Stomach (tissue), 9 donors: Measurements from ENCODE around the gene AMBP. TPM values are rescaled to one million over a fixed set of nuclear protein-coding genes. Genes with fewer than 3 reads are reported as not detected.

Experiments
- DNase-seq, 2 donors: peaks; one replicate each; pipeline versions ENCODE4 v3.0.0 to v3.0.0-alpha.2; 2013 to 2019
- H3K27ac ChIP-seq, 5 donors: fragments of 200-600 bp in 4 of 5; sonication (generic) in 4 of 5; one replicate each; pipeline ENCODE4 v1.5.1; 2013 to 2019; ENCODE audit warnings: mild to moderate bottlenecking in 1 of 5, moderate library complexity in 1 of 5
- H3K27me3 ChIP-seq, 3 donors: fragments of 200-600 bp; sonication (generic); one replicate each; pipeline ENCODE4 v1.5.1; 2017 to 2019; ENCODE audit warnings: mixed run types in 1 of 3
- H3K36me3 ChIP-seq, 4 donors: fragments of 200-600 bp; sonication (generic); 1 replicate in 3 of 4; 2 replicates in 1 of 4; pipeline ENCODE4 v1.5.1; 2016 to 2019
- H3K4me1 ChIP-seq, 4 donors: fragments of 200-600 bp; sonication (generic); one replicate each; pipeline ENCODE4 v1.5.1; 2016 to 2019
- H3K4me3 ChIP-seq, 4 donors: fragments of 200-600 bp; sonication (generic) in 3 of 4; one replicate each; pipeline ENCODE4 v1.5.1; 2016 to 2019; ENCODE audit warnings: mild to moderate bottlenecking in 1 of 4
- H3K9me3 ChIP-seq, 4 donors: fragments of 200-600 bp; sonication (generic); one replicate each; pipeline ENCODE4 v1.5.1; 2016 to 2019
- CTCF ChIP-seq, 7 experiments: fragments of 450-650 bp in 4 of 7; fragments of 200-600 bp in 3 of 7; sonication (generic) in 3 of 7; IDR thresholded peaks; one replicate each; pipeline ENCODE4 v1.5.1; 2016 to 2019; ENCODE audit warnings: antibody characterized with exemption in 7 of 7, control low read depth in 2 of 7, mild to moderate bottlenecking in 1 of 7
- EP300 ChIP-seq: sonication (generic); formaldehyde crosslinking; IDR thresholded peaks from one replicate; pipeline ENCODE4 v1.6.1; 2017; ENCODE audit warnings: antibody characterized with exemption
- POLR2A ChIP-seq, 4 donors: fragments of 450-650 bp; IDR thresholded peaks; one replicate each; pipeline ENCODE4 v1.6.1; 2016; ENCODE audit warnings: antibody characterized with exemption in 4 of 4, control low read depth in 2 of 4, mild to moderate bottlenecking in 1 of 4, moderate library complexity in 1 of 4
- POLR2AphosphoS5 ChIP-seq, 3 donors: sonication (generic); formaldehyde crosslinking; IDR thresholded peaks; one replicate each; pipeline ENCODE4 v1.6.1; 2016; ENCODE audit warnings: antibody characterized with exemption in 3 of 3
- WGBS, 5 donors: extraction: QIAGEN DNeasy Blood & Tissue Kit in 3 of 5; methylation state at CpG; one replicate each; pipeline versions ENCODE4 v1.1.5 to v1.1.7; 2013 to 2018; 5-methylcytosine and 5-hydroxymethylcytosine counted together
- intact Hi-C: fragments of 100-400 bp; cut with DNase I; formaldehyde crosslinking; loops from one replicate; pipeline ENCODE4 v1.15.1; 2023; ENCODE audit warnings: low total_unique reads
- polyA plus RNA-seq, 3 donors: library from polyadenylated mRNA; stranded (reverse); fragments of 200-250 nt; gene quantifications; one replicate each; pipeline ENCODE4 v1.2.3, GENCODE V29; 2013
- total RNA-seq, 5 donors: library from RNA; depleted of rRNA; stranded (reverse); fragments of >200 nt; gene quantifications; one replicate each; pipeline versions ENCODE4 v1.1.0 to v1.2.3, GENCODE V29; 2014 to 2016
- donor health status: healthy with polysubstance abuse.
- donor health status: Bipolar disorder and iron deficiency.
- donor health status: healthy.

The AMBP gene
- total and polyA plus RNA-seq, 8 donors: 0.89 to 3.3 (median 2.5) TPM; not detected in 2

GRCh38 chr9:114116126-114116747 is 38.1 kb upstream of the AMBP start:
- H3K9me3 ChIP-seq: no peaks in the 10 kb centered on the region
- H3K4me1 ChIP-seq: peaks cover 25 to 44% (median 32%) of the 10 kb centered on the region in 4 donors
- no peak overlapping the region for H3K4me3 ChIP-seq
- TF ChIP-seq CTCF (IDR thresholded peaks at IDR 0.05): no peak
- intact Hi-C loops: no loop called here
- H3K36me3 ChIP-seq: no peaks in the 10 kb centered on the region
- H3K27ac ChIP-seq: no peak overlapping the region
- DNase-seq: peak in 1 of 2 donors; percentile 52
- WGBS, 5 donors: 55 to 72% (median 62%) methylated on average over 11 to 12 of the region's 12 CpGs
- peaks cover 0 to 47% (median 0%) of the 10 kb centered on the region in 3 donors for H3K27me3 ChIP-seq

GRCh38 chr9:114115654-114116125 is 37.6 kb upstream of the AMBP start:
- peaks cover 0 to 47% (median 0%) of the 10 kb centered on the region in 3 donors for H3K27me3 ChIP-seq
- no peaks in the 10 kb centered on the region for H3K9me3 ChIP-seq
- 53 to 73% (median 70%) methylated on average over 9 of the region's 9 CpGs for WGBS, 5 donors
- no peak for DNase-seq
- H3K36me3 ChIP-seq: no peaks in the 10 kb centered on the region
- peaks cover 25 to 44% (median 32%) of the 10 kb centered on the region in 4 donors for H3K4me1 ChIP-seq
- no peak overlapping the region for H3K27ac ChIP-seq
- TF ChIP-seq EP300 (no peak), POLR2A (IDR thresholded peaks at IDR 0.05) (no peak), POLR2AphosphoS5 (IDR thresholded peaks at IDR 0.05) (no peak), CTCF (IDR thresholded peaks at IDR 0.05) (no peak)
- no peak overlapping the region for H3K4me3 ChIP-seq
- intact Hi-C loops: no loop called here

DNA sequence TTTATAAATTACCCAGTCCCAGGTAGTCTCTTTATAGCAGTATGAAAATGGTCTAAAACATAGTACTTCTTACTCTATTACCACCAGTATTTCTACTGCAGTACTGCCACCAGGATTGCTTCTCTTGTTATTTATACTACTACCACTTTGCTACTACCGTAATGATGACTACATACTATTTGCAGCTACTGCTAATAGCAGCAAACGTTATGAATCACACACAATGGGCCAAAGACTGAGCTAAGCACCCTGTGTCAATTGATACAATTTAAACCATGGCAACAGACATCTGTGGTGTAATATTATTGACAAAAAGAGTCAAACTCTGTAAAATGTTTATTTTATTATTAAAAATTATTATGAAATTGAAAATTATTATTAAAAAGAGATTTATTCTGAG is 36.3 kb upstream of the AMBP start:
- peaks cover 22 to 34% (median 28%) of the 10 kb centered on the region in 4 donors for H3K4me1 ChIP-seq
- TF ChIP-seq POLR2AphosphoS5 (IDR thresholded peaks at IDR 0.05) (no peak), POLR2A (IDR thresholded peaks at IDR 0.05) (no peak), CTCF (IDR thresholded peaks at IDR 0.05) (no peak), EP300 (no peak)
- no peaks in the 10 kb centered on the region for H3K36me3 ChIP-seq
- H3K9me3 ChIP-seq: no peaks in the 10 kb centered on the region
- DNase-seq: no peak
- intact Hi-C loops: no loop called here
- H3K27me3 ChIP-seq: peaks cover 0 to 46% (median 0%) of the 10 kb centered on the region in 3 donors
- no peak overlapping the region for H3K27ac ChIP-seq
- no peak overlapping the region for H3K4me3 ChIP-seq
- WGBS, 5 donors: 37 to 67% (median 48%) methylated on average over 2 of the region's 2 CpGs

DNA sequence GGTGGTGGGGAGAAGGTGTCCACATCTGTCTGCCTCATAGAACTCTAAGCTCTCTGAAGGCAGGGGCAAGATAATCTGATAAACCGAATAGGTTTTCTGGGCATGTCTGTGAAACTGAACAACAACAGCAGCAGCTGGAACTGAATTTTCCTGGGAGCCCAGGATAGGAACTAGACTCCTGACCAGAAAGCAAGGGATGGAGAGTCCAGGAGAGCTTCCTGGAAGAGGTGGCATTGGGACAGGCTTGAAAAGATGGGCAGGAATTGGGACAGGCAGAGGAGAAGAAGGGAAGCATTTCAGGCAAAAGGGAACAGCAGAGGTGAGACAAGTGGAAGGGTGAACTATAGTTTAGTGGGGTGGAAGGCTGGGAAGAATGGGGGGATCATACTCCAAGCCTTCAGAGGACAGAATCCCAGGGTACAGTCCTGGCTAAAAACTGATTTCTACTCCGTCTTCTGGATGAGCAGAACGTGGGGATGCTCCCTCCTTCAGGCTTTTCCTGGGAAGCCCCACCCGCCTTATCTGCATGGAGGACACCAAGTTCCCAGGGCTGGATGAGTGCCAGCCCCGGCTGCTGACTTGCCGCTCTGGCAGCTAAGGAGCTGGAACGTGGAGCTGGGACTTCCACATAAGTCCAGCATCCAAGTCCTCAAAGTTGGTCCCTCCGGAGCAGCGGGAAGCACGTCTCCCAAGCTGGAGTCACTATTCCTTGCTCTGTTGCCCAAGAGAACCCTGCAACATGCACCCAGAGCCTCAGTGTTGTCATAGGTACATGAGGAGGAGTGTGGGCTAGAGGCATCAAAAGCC is 34.9 kb upstream of the AMBP start:
- intact Hi-C loops: no loop called here

More for the DNA sequence above, 34.9 kb upstream of the AMBP start:
- Histone ChIP-seq H3K4me1 (peaks cover 8 to 23% (median 17%) of the 10 kb centered on the region in 4 donors), H3K4me3 (no peak overlapping the region), H3K27ac (peak overlapping the region in 1 of 5 donors; percentile 13), H3K36me3 (no peaks in the 10 kb centered on the region), H3K9me3 (no peaks in the 10 kb centered on the region), H3K27me3 (peaks cover 0 to 33% (median 0%) of the 10 kb centered on the region in 3 donors)
- DNase-seq: peak; percentile 73 to 82
- TF ChIP-seq POLR2AphosphoS5 (IDR thresholded peaks at IDR 0.05): peak in 2 of 3 donors; percentile 44 to 59
- TF ChIP-seq EP300: no peak
- WGBS, 5 donors: 18 to 29% (median 19%) methylated on average over 8 to 10 of the region's 10 CpGs
